Measurements from ENCODE around the gene FADD.
"Not testable (repeated sequence)": the region's sequence is repeated elsewhere in the genome, so short reads cannot be mapped to it uniquely, and the experiment has no call there.

Gene FADD

DNA sequence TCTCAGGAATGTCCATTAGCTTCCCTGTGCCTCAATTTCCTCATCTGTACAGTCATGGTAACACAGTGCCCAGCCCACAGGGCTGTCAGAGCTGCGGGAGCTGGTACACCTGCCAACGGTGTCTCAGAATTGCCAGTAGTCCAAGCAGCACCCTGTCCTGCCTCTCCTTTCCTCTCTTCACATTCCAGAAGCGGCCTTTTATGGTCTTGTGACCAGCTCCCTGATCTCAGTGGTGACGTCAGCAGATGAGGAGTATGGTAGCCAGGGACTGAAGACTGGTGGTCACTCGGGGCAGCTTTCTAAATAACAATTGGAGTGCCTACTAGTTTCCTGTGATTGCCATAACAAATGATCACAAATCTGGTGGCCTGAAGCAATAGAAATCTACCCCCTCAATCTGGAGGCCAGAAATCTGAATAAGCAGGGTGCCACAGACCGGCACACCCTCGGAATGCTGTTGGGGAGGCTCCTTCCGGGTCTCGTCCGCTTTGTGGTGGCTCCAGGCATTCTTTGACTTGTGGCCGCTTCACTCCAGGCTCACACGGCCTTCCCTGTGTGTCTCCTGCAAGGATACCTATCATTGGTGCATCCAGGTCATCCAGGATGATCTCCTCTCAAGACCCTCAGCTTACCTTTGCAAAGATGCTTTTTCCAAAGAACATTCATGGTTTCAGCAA, 2.1 kb downstream of the FADD start:
- no peak for FAIRE-seq

DNA sequence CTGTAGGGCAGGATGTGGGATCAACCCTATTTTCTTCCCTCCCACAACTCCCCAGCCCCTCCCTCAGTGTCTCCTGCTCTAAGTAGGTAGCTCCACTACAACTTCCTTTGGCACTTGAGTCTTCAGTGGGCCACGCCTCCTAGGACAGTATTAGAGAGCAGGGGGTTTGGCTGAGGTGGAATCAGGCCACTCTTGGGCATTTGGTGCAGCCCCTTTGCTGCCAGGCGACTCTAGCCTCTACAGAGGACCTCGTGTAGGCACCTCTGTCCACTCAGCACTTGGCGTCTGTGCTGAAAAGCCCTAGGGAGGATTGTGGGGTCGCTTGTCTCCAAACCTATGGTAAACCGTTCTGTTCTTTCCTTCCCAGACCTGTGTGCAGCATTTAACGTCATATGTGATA, 2.7 kb downstream of the FADD start:
- no peak for FAIRE-seq

DNA sequence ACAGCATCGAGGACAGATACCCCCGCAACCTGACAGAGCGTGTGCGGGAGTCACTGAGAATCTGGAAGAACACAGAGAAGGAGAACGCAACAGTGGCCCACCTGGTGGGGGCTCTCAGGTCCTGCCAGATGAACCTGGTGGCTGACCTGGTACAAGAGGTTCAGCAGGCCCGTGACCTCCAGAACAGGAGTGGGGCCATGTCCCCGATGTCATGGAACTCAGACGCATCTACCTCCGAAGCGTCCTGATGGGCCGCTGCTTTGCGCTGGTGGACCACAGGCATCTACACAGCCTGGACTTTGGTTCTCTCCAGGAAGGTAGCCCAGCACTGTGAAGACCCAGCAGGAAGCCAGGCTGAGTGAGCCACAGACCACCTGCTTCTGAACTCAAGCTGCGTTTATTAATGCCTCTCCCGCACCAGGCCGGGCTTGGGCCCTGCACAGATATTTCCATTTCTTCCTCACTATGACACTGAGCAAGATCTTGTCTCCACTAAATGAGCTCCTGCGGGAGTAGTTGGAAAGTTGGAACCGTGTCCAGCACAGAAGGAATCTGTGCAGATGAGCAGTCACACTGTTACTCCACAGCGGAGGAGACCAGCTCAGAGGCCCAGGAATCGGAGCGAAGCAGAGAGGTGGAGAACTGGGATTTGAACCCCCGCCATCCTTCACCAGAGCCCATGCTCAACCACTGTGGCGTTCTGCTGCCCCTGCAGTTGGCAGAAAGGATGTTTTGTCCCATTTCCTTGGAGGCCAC, 3.3 kb downstream of the FADD start:
- FAIRE-seq, result no peak

DNA sequence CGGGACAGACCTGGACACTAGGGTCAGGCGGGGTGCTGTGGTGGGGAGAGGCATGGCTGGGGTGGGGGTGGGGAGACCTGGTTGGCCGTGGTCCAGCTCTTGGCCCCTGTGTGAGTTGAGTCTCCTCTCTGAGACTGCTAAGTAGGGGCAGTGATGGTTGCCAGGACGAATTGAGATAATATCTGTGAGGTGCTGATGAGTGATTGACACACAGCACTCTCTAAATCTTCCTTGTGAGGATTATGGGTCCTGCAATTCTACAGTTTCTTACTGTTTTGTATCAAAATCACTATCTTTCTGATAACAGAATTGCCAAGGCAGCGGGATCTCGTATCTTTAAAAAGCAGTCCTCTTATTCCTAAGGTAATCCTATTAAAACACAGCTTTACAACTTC, 3.9 kb downstream of the FADD start:
- no peak for FAIRE-seq

DNA sequence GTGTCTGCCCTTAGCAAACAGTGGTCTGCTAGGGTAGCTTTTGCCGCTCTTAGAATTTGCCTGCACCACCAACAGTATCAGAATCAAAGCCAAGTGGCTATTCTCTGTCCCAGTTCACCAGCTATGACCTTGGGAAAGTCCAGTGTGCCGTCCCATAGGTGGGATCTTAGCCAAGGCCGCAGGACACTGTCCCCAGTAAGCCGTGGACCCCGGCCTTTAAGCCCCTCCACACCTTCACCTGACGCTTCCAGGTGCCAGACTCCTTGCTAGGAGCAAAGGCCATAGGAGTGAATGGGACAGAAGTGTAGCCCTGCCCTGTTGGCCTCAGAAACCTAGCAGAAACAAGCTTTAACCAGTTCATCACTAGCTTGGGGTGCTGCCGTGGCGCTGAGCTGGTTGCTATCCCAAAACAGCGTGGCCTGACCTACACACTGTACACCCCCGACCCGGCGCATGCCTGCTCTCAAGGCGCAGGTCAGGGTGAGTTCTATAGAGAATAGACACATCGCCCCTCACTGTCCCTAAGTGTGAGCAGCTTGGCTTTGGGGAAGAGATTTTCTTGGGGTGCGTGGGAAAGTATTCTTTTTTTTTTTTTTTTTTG, 4.5 kb downstream of the FADD start:
- FAIRE-seq, result no peak

DNA sequence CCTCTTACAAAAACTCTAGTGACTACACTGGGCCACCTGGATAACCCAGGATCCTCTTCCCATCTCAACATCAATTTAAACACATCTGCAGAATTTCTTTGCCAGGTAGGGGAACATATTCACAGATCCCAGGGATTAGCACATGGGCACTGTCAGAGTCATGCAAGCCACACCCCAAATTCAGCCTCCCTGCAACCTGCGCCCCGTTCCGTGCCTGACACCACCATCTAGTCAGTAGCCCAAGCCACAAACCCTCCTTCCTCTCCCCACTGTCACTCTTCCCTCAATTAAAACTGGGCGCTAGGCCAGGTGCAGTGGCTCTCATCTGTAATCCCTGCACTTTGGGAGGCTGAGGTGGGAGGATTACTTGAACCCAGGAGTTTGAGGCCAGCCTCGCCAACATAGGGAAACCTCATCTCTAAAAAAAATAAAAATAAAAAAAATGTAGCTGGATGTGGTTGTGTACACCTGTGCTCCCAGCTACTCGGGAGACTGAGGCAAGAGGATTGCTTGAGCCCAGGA, 6.4 kb downstream of the FADD start:
- no peak for FAIRE-seq

DNA sequence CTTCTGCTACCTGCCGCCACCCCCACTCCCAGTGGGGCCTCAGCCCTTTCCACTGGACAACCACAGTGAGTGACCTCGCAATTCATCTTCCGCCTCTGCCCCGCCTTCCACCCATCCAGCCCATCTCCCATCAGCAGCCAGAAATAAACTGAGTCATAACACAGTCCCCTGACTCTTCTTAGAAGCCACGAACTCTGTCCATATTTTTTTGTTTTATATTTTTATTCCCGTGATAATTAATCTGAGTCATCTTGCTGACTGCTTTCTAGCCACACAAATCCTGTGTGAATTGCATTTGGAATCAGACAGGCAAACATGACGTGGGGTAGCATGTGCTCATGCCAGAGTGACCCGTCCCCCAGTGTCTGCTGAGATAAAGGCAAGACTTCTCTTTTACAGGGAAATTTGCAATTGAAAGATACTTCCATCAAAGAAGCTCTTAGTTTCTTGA, 7.0 kb downstream of the FADD start:
- no peak for FAIRE-seq

DNA sequence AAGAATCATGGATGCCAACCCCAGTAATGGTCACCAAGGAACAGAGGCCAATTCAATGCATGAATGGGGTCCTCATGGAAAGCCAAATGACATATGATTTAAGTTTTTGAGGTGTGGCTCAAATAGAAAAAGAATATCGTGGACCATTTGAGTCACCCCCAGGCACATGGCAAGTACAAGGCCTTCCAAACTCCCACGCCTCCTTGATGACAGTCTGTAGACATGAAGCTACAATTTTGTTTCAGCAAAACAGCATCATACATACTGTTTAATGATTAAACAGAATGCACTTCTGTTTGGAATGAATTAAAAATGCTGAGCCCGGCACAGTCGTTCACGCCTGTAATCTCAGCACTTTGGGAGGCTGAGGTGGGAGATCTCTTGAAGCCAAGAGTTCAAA, 7.4 kb downstream of the FADD start:
- no peak for FAIRE-seq

DNA sequence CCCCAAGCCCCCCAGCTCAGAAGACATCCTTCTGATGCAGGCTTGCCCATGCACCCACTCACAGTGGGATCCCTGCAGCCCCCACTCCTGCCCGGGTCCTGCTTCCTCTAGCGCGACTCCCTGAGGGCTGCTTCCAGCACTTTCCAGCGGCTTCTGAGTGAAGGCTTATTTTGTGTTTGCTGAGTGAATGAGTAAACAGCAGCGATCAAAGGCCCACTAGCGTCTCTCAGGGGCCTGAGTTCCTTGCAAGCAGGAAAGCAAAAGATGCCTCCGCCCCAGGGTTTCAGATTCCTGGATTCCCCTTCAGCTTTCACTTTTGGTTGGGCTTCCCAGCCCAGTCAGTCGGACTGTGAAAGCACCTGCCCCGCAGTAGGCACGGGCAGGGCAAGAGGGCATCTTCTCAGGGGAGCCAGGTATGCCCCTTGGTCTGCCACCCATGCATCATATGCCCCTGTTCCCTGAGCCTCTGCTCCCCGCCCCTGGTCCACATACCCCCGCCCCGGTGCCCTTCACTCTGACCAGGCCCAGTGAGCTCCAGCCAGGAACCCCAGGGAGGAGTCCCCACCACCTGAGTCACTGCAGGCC, 9.2 kb downstream of the FADD start:
- no peak for FAIRE-seq

DNA sequence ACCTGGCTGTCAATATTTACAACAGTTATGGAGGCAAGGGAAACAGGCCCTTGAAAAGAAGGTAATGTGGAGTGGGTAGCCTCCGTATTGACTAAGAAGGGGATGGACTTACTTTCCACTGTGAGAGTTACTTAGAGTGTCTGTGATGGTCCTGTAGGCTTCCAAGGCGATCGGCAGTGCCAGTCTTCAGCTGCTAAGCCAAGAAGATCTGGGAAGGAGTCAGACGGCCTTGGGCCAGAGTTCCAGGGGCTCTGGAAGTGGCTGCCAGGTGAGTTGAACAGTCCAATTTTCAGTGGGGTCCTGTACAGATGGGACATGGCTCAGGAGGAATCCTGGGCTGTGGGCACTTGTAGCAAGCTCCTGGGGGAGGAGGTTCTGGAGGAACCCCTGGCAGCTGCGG, 14.3 kb downstream of the FADD start:
- FAIRE-seq, result not testable (repeated sequence)

DNA sequence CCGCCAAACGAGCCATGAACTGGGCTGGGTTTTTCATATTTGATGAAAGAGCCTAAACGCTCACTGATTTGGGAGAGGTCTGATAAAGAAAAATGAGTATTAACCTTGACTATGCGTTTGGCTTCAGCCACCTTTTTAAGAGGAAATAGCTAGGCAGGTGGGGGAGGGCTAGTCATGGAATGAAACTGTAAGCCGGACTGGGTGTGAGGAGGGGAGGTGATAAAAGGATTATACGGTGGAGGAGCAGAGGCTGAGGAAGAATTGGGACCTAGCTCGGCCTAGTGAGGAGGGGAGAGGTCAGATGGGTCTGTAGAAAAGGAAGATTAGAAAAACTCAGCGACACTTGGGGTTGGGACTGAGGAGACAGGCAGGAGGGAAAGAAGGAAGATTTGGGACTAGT, 15.0 kb downstream of the FADD start:
- FAIRE-seq, result not testable (repeated sequence)

DNA sequence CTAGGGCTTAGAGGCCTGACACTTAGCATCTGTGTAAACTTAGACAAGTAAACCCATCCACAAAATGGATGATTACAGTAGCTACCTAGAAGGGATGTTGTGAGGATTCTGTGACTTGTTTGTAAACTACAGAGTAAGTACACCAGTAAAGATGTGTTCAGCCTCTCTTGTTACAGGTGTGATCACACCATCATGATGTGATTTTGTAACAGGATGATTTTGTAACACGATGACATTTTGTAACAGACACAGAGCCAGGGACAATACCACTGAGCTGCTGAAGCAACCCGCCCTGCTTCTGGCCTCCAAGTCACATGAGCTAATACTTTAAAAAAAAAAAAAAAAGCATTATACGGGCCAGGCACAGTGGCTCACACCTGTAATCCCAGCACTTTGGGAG, 17.0 kb downstream of the FADD start:
- no peak for FAIRE-seq

DNA sequence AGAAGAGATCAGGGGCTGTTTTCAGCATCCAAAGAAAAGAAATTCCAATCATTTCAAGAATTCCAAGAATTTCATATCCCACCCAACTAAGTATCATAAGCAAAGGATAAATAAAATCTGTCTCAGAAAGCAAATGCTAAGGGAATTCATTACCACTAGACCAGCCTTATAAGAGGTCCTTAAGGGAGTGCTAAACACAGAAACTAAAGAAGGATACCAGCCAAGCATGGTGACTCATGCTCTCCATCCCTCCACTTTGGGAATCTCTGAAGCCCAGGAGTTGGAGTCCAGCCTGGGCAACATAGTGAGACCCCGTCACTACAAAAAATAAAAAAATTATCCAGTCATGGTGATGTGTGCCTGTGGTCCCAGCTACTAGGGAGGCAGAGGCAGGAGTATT, 17.8 kb downstream of the FADD start:
- FAIRE-seq, result no peak

DNA sequence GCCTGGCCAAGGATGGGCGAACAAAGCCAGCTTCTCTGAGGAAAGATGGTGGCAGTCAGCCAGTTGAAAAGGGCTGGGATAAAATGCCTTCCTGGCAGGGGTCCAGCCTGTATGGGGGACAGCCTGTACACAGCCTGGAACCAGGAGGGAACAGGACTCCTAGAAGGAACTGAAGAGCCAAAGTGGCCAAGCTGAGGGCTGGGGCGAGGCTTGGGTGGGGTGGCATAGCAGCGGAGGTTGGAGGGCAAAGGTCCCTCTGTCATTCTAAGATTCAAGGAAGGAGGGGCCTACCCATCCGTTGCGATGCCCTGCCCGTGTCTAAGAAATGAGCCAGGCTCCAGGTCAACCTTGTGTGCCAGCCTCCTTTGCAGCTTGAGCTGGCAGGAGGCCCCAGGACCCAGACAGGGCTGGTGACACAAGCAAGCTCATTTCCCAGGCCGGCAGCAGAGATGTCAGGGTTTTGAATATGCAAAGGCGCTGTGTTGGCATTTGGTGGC, 22.6 kb downstream of the FADD start:
- FAIRE-seq, result no peak

DNA sequence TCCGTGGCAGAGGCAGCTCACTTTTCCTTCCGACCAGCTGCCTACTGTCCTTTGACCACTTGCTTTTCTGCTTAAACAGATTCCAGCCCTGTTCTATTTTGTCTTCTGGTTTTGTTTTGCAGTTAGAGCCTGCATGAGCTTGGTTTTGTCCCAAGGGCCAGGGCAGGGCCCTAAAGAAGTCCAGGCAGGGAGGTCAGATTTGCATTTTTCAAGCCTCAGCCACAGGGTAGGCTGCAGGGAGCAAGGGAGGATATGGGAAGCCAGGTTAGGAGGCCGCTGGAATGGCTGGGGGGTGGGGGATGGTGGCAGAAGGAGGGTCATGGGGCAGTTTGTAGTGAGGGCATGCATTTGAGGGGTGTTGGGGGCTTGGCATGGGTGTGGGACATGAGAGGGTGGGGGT, 23.1 kb downstream of the FADD start:
- no peak for FAIRE-seq

DNA sequence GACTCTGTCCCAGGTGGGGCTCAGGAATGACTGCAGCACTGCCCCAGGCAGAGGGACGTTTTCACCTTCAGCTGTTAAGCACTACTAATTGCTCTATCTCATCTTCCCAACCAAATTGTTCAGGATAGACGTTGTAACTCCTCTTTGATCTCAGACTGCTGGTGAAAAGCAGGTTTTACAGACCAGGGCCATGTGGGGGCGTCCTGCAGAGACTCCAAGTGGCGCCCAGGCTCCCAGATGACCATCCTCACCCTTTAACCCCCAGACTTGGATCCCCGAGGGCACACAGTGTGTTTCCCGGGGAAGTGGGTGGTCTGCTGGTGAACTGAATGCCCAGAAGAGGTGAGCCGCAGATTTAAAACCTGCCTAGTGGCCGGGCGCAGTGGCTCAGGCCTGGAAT, 23.9 kb downstream of the FADD start:
- no peak for FAIRE-seq

DNA sequence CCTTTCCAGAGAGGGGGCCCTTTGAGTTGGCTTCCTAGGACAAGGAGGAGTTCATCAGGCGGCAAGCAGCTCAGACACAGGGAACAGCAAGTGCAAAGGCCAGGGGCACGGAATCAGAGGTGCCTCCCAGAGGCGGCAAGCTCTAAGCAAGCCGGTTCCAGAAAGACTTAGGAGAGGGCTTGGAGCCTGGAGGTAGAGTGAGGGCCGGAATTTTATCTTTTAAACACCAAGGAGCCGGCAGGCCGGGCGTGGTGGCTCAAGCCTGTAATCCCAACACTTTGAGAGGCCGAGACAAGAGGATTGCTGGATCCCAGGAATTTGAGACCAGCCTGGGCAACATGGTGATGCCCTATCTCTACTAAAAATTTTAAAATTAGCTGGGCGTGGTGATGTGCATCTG, 26.6 kb downstream of the FADD start:
- FAIRE-seq, result no peak

DNA sequence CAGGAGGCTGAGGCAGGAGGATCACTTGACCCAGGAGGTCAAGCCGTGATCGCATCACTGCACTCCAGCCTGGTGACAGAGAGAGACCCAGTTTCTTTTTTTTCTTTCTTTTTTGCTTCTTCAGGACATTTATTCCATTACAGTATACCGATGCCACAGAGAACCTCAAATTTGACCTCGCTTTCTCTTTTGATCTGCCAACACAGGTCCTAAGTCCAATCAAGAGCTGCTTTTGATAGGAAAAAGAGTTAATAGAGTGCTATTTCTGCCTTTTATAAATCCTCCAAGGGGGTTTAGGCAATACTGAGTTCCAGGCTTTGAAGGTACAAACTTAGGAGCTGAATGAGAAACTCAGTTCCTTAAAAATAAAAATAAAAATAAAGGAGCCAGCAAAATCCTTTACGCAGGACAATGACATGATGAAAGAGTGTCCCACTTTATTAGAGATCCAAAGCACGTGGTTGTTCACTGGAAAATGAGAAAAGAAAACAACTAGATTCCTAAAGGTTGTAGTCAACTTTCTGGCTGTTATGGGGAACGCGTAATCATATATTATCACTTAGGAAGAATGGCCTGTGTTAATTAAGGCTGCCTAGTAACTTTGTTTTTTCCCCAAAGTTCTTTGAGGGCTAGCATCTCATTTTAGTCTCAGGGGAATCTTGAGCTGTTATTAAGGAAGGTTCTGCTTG, 27.2 kb downstream of the FADD start:
- FAIRE-seq, result no peak

DNA sequence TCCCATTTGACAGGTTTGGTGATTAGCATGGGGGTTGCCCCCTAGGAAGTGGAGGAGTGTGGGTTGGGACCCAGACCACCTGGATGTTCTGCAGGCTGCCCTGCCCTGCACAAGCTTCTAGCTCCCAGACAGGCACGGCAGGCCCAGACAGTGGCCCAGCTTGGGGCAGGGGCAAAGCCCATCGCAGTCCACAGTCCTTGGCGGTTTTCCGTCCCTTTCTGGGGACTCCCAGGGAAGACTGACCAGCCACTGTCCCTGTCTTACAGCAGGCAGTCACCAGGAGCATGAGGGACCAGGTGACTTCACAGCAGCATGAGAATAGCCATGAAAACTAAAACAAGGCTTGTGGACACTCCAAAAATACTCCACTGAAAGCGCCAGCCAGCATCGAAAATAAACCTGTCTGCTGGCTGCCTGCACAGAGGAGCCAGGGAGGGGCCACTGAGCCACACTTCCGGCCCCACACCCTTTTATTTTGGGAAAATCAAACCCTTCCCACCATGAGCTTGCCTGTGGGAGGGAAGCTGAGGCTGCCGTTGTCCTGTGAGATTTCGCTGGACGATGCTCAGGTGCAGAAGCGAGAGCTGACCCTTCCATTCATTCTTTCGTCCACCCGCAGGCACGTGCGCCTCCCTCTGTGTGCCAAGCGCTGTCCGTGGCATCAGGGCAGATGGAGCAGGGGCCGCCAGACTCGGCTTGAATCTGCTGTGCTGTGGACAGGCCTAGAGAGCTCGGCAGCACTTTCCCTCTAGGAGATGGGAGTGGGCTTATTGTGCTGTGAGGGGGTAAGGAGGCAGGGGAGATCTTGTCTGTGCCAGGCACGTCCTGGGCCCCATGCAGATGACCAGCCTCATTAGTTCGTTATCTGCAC, 28.0 kb downstream of the FADD start:
- no peak for FAIRE-seq

DNA sequence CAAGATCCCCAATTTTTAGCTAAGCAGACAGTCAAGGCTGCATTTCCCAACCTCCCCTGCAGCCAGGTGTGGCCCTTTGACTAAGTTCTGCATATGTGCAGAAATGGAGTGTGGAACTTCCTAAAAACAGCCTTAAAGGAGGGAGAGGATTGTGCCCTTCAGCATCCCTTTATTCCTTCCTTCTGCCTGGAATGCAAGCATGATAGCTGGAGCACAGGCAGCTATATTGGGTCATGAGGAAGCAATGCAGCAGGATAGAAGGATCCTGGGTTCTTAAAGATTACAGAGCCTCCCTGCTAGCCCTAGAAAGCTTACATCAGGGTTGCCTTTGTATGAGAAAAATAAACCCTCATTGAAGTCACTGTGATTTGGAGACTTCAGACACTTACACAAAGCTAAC, 29.9 kb downstream of the FADD start:
- no peak for FAIRE-seq

DNA sequence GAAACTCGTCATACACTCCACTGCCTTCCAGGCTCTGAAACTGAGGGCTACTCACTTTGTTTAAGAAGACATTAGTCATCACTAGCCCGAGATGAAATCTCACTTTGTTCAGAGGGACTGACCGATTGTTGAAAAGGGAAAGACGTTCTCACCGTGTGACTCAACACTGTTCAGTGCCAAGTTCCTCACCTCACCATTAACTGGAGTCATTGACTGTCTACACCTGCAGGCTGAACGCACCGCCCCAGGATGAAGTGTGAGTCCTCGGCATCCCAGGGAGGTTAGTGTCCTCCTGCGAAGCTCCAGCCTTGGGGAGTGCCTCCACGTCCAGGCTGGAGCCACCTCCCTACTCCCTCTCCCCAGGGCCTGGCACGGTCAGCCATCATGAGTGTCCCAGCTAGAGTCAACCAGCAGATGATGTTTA, 30.4 kb downstream of the FADD start:
- no peak for FAIRE-seq

DNA sequence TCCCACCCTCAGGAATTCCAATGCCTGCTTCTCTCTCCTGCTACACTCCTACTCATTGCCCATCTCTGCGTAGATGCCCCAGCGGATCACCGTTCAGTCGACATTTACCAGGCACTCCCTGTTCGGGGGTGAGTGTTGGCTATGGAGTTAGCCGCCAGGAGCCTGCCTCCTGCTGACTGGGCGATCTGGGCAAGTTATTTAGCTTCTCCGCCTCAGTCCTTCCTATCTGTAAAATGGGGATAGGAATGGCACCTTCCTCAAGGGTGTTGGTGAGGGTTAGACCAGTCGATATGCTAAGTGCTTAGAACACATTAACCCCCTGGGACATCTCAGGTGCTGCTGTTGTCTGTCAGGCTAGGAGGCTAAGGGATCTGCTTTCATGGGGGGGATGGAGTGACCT, 30.9 kb downstream of the FADD start:
- no peak for FAIRE-seq

Data from endometrium (tissue), 2 donors.